Measurements from ENCODE around the gene STIM1. TPM values are rescaled to one million over a fixed set of nuclear protein-coding genes. Genes with fewer than 3 reads are reported as not detected.
A peak's percentile ranks its signal among the peaks of the same experiment; 100 is the strongest.

STIM1 gene
- total RNA-seq, 1 donor from 2014 or later, result 77.6 TPM

GRCh38 chr11:4025967-4026324, 170.5 kb downstream of the STIM1 start:
- Mint-ChIP-seq H3K36me3 (ENCODE audit: low read depth) (peaks cover 53% of the 10 kb centered on the region), H3K27me3 (ENCODE audit: low read depth) (no peaks in the 10 kb centered on the region), H3K27ac (no peak overlapping the region), H3K9me3 (peaks cover 3% of the 10 kb centered on the region), H3K4me1 (ENCODE audit: low read depth) (peaks cover 3% of the 10 kb centered on the region), H3K4me3 (ENCODE audit: low read depth) (no peak overlapping the region)
- no peak for DNase-seq (ENCODE audit: low spot score)
- intact Hi-C loops (cut with micrococcal nuclease), result no loop called here

DNA sequence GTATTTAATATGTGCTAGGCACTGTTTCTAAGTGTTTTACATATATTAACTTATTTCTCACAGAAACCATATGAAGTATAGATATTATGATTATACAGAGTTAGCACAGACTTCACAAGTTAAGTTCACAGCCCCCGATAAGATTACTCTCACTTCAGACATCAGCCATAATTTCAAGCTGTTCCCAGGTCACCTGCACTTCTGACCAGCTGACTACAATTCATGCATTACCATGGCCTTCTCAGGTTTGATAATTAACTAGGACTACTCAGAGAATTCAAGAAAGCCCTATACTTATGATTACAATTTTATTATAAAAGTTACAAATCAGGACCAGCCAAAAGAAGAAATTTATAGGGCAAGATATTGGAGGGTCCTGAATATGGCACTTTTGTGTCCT, 170.9 kb downstream of the STIM1 start:
- Mint-ChIP-seq H3K9me3 (peaks cover 7% of the 10 kb centered on the region), H3K4me3 (ENCODE audit: low read depth) (no peak overlapping the region), H3K36me3 (ENCODE audit: low read depth) (peaks cover 54% of the 10 kb centered on the region), H3K27me3 (ENCODE audit: low read depth) (no peaks in the 10 kb centered on the region), H3K4me1 (ENCODE audit: low read depth) (peaks cover 3% of the 10 kb centered on the region), H3K27ac (no peak overlapping the region)
- no peak for DNase-seq (ENCODE audit: low spot score)
- intact Hi-C loops (cut with micrococcal nuclease), result no loop called here

GRCh38 chr11:4027746-4028145, 172.3 kb downstream of the STIM1 start:
- Mint-ChIP-seq H3K27me3 (ENCODE audit: low read depth) (no peaks in the 10 kb centered on the region), H3K4me1 (ENCODE audit: low read depth) (no peaks in the 10 kb centered on the region), H3K27ac (no peak overlapping the region), H3K9me3 (peaks cover 15% of the 10 kb centered on the region), H3K4me3 (ENCODE audit: low read depth) (no peak overlapping the region), H3K36me3 (ENCODE audit: low read depth) (peaks cover 61% of the 10 kb centered on the region)
- intact Hi-C loops (cut with micrococcal nuclease), result no loop called here
- no peak for DNase-seq (ENCODE audit: low spot score)

DNA sequence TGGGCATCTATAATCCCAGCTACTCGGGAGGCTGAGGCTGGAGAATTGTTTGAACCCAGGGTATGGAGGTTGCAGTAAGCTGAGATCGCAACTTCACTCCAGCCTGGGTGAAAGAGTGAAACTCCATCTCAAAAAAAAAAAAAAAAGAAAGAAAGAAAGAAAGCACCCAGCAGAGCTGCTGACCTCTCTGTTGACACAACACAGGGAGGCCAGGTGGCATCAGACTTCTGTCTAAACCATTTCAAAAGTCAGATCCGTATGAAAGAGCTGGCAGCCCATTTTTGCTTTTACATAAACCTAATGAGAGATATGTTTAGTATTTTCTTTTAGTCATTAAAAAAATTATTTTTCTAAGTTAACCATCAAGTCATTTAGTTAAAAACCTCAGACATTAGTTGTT, 174.7 kb downstream of the STIM1 start:
- Mint-ChIP-seq H3K27me3 (ENCODE audit: low read depth) (no peaks in the 10 kb centered on the region), H3K9me3 (peaks cover 31% of the 10 kb centered on the region), H3K4me3 (ENCODE audit: low read depth) (no peak overlapping the region), H3K4me1 (ENCODE audit: low read depth) (no peaks in the 10 kb centered on the region), H3K36me3 (ENCODE audit: low read depth) (peaks cover 58% of the 10 kb centered on the region), H3K27ac (no peak overlapping the region)
- no peak for DNase-seq (ENCODE audit: low spot score)
- intact Hi-C loops (cut with micrococcal nuclease), result no loop called here

GRCh38 chr11:4032097-4032496, 176.6 kb downstream of the STIM1 start:
- Mint-ChIP-seq H3K4me3 (ENCODE audit: low read depth) (no peak overlapping the region), H3K27me3 (ENCODE audit: low read depth) (no peaks in the 10 kb centered on the region)

DNA sequence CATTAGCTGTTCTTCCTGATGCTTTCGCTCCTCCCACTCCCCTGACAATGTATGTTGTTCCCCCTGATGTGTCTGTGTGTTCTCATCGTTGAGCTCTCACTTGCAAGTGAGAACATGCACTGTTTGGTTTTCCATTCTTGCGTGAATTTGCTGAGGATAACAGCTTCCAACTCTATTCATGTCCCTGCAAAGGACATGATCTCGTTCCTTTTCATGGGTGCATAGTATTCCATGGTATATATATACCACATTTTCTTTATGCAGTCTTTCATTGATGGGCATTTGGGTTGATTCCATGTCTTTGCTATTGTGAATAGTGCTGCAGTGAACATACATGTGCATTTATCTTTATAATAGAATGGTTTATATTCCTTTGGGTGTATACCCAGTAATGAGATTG, 180.5 kb downstream of the STIM1 start:
- Mint-ChIP-seq H3K9me3 (peaks cover 42% of the 10 kb centered on the region), H3K4me3 (ENCODE audit: low read depth) (no peak overlapping the region), H3K36me3 (ENCODE audit: low read depth) (peaks cover 62% of the 10 kb centered on the region), H3K4me1 (ENCODE audit: low read depth) (peaks cover 19% of the 10 kb centered on the region), H3K27me3 (ENCODE audit: low read depth) (no peaks in the 10 kb centered on the region), H3K27ac (no peak overlapping the region)
- intact Hi-C loops (cut with micrococcal nuclease), result no loop called here
- DNase-seq (ENCODE audit: low spot score), result no peak

More at GRCh38 chr11:4032097-4032496, 176.6 kb downstream of the STIM1 start:
- Mint-ChIP-seq H3K27ac (no peak overlapping the region), H3K9me3 (peaks cover 43% of the 10 kb centered on the region), H3K4me1 (ENCODE audit: low read depth) (peaks cover 9% of the 10 kb centered on the region), H3K36me3 (ENCODE audit: low read depth) (peaks cover 54% of the 10 kb centered on the region)
- DNase-seq (ENCODE audit: low spot score), result no peak
- intact Hi-C loops (cut with micrococcal nuclease), result no loop called here

DNA sequence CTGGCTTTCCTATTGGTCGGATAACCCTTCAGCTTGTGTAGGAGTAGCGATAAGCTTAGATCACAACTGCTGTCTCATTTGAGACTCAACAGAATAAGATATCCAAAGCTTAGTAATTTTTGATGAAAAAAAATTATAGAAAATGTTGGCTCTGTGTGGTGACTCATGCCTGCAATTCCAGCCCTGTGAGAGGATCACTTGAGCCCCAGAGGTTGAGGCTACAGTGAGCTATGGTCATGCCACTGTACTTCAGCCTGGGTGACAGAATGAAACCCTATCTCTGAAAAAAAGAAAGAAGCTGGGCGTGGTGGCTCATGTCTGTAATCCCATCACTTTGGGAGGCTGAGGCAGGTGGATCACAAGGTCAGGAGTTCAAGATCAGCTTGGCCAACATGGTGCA, 183.5 kb downstream of the STIM1 start:
- H3K4me3 Mint-ChIP-seq (ENCODE audit: low read depth), result no peak overlapping the region
- no peak overlapping the region for H3K27ac Mint-ChIP-seq
- peaks cover 22% of the 10 kb centered on the region for H3K9me3 Mint-ChIP-seq
- H3K27me3 Mint-ChIP-seq (ENCODE audit: low read depth), result no peaks in the 10 kb centered on the region
- H3K36me3 Mint-ChIP-seq (ENCODE audit: low read depth), result peaks cover 42% of the 10 kb centered on the region
- no peak for DNase-seq (ENCODE audit: low spot score)
- H3K4me1 Mint-ChIP-seq (ENCODE audit: low read depth), result peaks cover 21% of the 10 kb centered on the region
- intact Hi-C loops (cut with micrococcal nuclease), result no loop called here

- Mint-ChIP-seq H3K27me3 (ENCODE audit: low read depth) (no peaks in the 10 kb centered on the region), H3K36me3 (ENCODE audit: low read depth) (peaks cover 29% of the 10 kb centered on the region), H3K4me3 (ENCODE audit: low read depth) (no peak overlapping the region), H3K27ac (no peak overlapping the region), H3K4me1 (ENCODE audit: low read depth) (peaks cover 29% of the 10 kb centered on the region), H3K9me3 (peaks cover 11% of the 10 kb centered on the region)
- no peak for DNase-seq (ENCODE audit: low spot score)
- intact Hi-C loops (cut with micrococcal nuclease), result no loop called here
Measured at GRCh38 chr11:4040461-4040860, 185.0 kb downstream of the STIM1 start.

- H3K4me1 Mint-ChIP-seq (ENCODE audit: low read depth), result peaks cover 24% of the 10 kb centered on the region
- DNase-seq (ENCODE audit: low spot score), result no peak
- H3K27ac Mint-ChIP-seq, result no peak overlapping the region
- no peaks in the 10 kb centered on the region for H3K9me3 Mint-ChIP-seq
- H3K27me3 Mint-ChIP-seq (ENCODE audit: low read depth), result no peaks in the 10 kb centered on the region
- intact Hi-C loops (cut with micrococcal nuclease), result no loop called here
- H3K36me3 Mint-ChIP-seq (ENCODE audit: low read depth), result peaks cover 17% of the 10 kb centered on the region
- H3K4me3 Mint-ChIP-seq (ENCODE audit: low read depth), result no peak overlapping the region
Measured at GRCh38 chr11:4041731-4042391, 186.4 kb downstream of the STIM1 start.

- H3K27ac Mint-ChIP-seq, result no peak overlapping the region
- no peaks in the 10 kb centered on the region for H3K27me3 Mint-ChIP-seq (ENCODE audit: low read depth)
Measured at GRCh38 chr11:4044976-4045646, 189.6 kb downstream of the STIM1 start.

GRCh38 chr11:4048340-4048739, 192.9 kb downstream of the STIM1 start:
- H3K27me3 Mint-ChIP-seq (ENCODE audit: low read depth), result no peaks in the 10 kb centered on the region
- no peak for DNase-seq (ENCODE audit: low spot score)
- intact Hi-C loops (cut with micrococcal nuclease), result no loop called here
- H3K27ac Mint-ChIP-seq, result peak overlapping the region; percentile 46
- H3K36me3 Mint-ChIP-seq (ENCODE audit: low read depth), result peaks cover 37% of the 10 kb centered on the region
- H3K4me1 Mint-ChIP-seq (ENCODE audit: low read depth), result peaks cover 18% of the 10 kb centered on the region
- H3K9me3 Mint-ChIP-seq, result peaks cover 4% of the 10 kb centered on the region
- no peak overlapping the region for H3K4me3 Mint-ChIP-seq (ENCODE audit: low read depth)

More at GRCh38 chr11:4044976-4045646, 189.6 kb downstream of the STIM1 start:
- peaks cover 18% of the 10 kb centered on the region for H3K36me3 Mint-ChIP-seq (ENCODE audit: low read depth)
- intact Hi-C loops (cut with micrococcal nuclease), result no loop called here
- H3K9me3 Mint-ChIP-seq, result no peaks in the 10 kb centered on the region
- no peak for DNase-seq (ENCODE audit: low spot score)
- H3K4me3 Mint-ChIP-seq (ENCODE audit: low read depth), result no peak overlapping the region
- peaks cover 24% of the 10 kb centered on the region for H3K4me1 Mint-ChIP-seq (ENCODE audit: low read depth)

DNA sequence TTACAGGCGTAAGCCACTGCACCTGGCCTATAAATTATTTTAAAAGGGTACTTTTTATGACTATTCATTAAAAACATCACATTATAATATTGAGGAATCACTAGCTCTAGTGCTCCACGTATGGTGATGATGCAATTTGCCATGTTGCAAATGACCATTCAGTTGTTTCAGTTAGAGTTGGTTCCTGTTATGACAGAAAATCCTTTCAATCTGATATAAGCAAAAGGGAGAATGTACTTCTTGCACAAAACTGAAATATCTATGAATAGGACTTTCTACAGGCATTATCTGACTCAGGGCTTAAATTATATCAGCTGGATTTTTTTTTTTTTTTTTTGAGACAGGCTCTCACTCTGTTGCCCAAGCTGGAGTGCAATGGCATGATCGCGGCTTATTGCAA, 193.5 kb downstream of the STIM1 start:
- H3K27me3 Mint-ChIP-seq (ENCODE audit: low read depth), result no peaks in the 10 kb centered on the region
- no peak for DNase-seq (ENCODE audit: low spot score)
- H3K36me3 Mint-ChIP-seq (ENCODE audit: low read depth), result peaks cover 38% of the 10 kb centered on the region
- H3K9me3 Mint-ChIP-seq, result peaks cover 4% of the 10 kb centered on the region
- intact Hi-C loops (cut with micrococcal nuclease), result no loop called here
- H3K4me1 Mint-ChIP-seq (ENCODE audit: low read depth), result peaks cover 16% of the 10 kb centered on the region
- no peak overlapping the region for H3K27ac Mint-ChIP-seq
- H3K4me3 Mint-ChIP-seq (ENCODE audit: low read depth), result no peak overlapping the region

GRCh38 chr11:4050138-4050537, 194.7 kb downstream of the STIM1 start:
- H3K9me3 Mint-ChIP-seq, result peaks cover 4% of the 10 kb centered on the region
- H3K27me3 Mint-ChIP-seq (ENCODE audit: low read depth), result no peaks in the 10 kb centered on the region
- DNase-seq (ENCODE audit: low spot score), result no peak
- H3K36me3 Mint-ChIP-seq (ENCODE audit: low read depth), result peaks cover 44% of the 10 kb centered on the region
- H3K4me3 Mint-ChIP-seq (ENCODE audit: low read depth), result no peak overlapping the region
- H3K4me1 Mint-ChIP-seq (ENCODE audit: low read depth), result peaks cover 8% of the 10 kb centered on the region
- H3K27ac Mint-ChIP-seq, result no peak overlapping the region
- intact Hi-C loops (cut with micrococcal nuclease), result no loop called here

Measured in activated T-helper 2 cell treated with anti-CD3 and anti-CD28 coated beads, Interferon-gamma antibody, Interleukin-2, Interleukin-4, amounts not matched to agents 10 μg/mL and 5 μg/mL and 100 μg/mL, durations not matched to agents 14 hours and 24 hours and 36 hours (primary cell).